Measurements from ENCODE around the gene C10orf90.
"Not testable (repeated sequence)": the region's sequence is repeated elsewhere in the genome, so short reads cannot be mapped to it uniquely, and the experiment has no call there.

The C10orf90 gene

DNA sequence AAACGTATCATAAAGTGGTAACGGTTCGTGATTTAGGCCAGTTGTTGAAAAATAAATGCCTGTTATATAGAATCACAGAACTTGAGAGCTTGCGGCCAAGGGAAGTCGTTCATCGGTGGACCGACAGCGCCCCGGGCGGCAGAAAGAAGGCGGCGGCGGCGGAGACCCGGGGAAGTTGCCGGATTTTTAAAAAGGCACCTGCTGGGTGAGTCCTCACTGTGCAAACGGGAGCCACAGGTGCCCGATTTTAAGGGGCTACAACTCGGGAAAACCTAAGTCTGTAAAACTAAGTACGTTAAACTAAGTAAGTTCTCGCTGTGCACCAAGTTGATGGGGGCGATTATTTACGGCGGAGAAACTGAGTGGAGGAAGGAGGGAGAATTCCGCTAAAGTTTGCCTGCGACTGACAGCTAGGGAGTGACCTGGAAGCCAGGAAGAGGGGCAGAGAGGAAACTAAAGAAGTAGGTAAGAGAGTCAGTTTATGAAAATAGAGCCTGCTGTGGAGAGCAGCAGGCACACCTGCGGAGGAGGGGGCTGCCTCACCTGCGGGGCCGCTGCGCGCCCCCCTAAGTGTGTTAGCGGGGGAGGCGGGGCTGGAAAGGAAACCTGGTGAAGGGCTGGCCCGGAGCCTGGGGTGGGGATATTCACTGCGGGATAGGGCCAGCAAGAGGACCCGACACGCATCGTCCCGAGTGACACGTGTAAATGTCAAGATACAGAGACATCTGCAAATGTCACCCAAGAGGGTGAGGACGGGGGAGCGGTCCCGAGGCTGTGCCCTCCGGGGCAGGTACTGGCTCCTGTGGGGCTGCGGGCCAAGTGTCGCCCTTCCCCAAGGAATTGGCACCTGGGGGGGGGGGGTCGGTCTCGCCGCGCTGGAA is 283.2 kb downstream of the C10orf90 start:
- Mint-ChIP-seq H3K27ac (no peak overlapping the region), H3K36me3 (ENCODE audit: low read depth) (no peaks in the 10 kb centered on the region), H3K27me3 (peaks cover 43% of the 10 kb centered on the region), H3K4me1 (peaks cover 4% of the 10 kb centered on the region), H3K9me3 (peaks cover 6% of the 10 kb centered on the region), H3K4me3 (peak overlapping the region; percentile 46)
- peak; percentile 27 for DNase-seq
- ATAC-seq: no peak

DNA sequence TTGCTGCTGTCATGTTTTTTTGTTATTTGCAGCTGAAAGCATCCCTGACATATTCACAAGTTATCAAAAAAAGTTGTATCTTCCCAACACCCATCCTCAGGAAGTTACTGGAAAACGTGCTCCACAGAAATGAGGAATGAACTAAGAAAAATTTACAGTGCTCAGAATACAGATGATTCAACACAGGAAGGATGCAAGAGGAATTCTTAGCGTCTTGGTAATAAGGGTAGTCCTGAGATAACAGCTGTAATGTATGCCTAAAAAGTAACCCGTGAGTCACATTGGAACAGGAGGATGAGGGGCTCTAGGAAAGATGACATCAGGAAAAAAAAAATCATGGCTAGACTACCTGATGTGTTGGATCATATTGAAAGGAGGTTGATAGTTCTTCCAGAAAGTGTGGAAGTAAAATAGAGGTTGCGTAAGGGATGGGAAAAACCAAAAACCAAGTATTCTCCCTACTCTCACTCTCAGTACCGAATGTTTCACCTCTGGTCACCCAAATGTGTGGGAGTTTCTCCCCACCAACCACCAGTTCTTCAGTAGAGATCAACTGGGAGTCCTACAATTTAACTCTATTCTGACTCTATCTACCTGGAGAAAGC is 286.1 kb downstream of the C10orf90 start:
- H3K4me3 Mint-ChIP-seq: no peak overlapping the region
- H3K9me3 Mint-ChIP-seq: peaks cover 6% of the 10 kb centered on the region
- peaks cover 39% of the 10 kb centered on the region for H3K27me3 Mint-ChIP-seq
- H3K4me1 Mint-ChIP-seq: peaks cover 4% of the 10 kb centered on the region
- no peak for DNase-seq
- no peak overlapping the region for H3K27ac Mint-ChIP-seq
- ATAC-seq: no peak
- H3K36me3 Mint-ChIP-seq (ENCODE audit: low read depth): no peaks in the 10 kb centered on the region

DNA sequence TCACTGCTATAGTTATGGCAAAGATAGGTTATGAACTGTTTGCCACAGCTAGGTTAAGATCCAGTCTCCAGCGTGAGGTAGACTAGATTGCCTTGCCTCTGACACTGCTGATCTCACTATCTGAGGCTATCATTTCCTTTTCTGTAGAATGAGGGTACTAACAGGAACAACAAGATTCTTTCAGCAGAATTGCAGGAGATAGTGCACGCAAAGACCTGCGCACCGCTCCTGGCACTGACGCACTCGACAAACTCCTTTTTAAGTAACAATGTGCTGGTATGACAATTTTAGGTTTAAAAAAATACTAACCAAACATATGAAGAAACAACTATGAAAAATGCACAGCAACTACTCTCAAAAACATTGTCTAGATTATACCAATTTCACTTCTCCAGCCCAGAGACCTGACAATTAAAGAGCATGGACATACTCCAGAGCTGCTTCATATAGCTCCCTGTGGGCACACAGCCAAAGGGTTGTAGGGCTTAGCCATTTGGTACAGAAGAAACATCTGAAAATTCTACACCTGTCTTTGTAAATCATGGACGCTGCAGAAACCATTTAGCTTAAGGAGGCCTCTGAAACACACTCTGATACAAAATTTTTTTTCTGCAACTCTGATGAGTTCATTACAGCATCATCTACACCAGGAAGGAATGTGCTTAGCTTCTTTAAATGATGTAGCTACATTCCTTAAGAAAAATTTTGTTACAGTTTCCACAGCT is 290.0 kb downstream of the C10orf90 start:
- no peak for ATAC-seq
- Mint-ChIP-seq H3K36me3 (ENCODE audit: low read depth) (no peaks in the 10 kb centered on the region), H3K4me1 (no peaks in the 10 kb centered on the region), H3K27me3 (peaks cover 10% of the 10 kb centered on the region), H3K4me3 (no peak overlapping the region), H3K27ac (no peak overlapping the region), H3K9me3 (peaks cover 6% of the 10 kb centered on the region)
- DNase-seq: no peak

GRCh38 chr10:126379166-126379565 is 291.3 kb downstream of the C10orf90 start:
- not testable (repeated sequence) for H3K27me3 Mint-ChIP-seq; H3K4me3 Mint-ChIP-seq; DNase-seq; H3K27ac Mint-ChIP-seq; ATAC-seq; H3K36me3 Mint-ChIP-seq (ENCODE audit: low read depth); H3K4me1 Mint-ChIP-seq
- peaks cover 19% of the 10 kb centered on the region for H3K9me3 Mint-ChIP-seq

- H3K4me1 Mint-ChIP-seq: no peaks in the 10 kb centered on the region
- H3K27me3 Mint-ChIP-seq: peaks cover 2% of the 10 kb centered on the region
- H3K9me3 Mint-ChIP-seq: peaks cover 22% of the 10 kb centered on the region
- DNase-seq (no peak), ATAC-seq (no peak)
- no peak overlapping the region for H3K27ac Mint-ChIP-seq
- peaks cover 2% of the 10 kb centered on the region for H3K36me3 Mint-ChIP-seq (ENCODE audit: low read depth)
- H3K4me3 Mint-ChIP-seq: no peak overlapping the region
Measured at GRCh38 chr10:126376956-126377355, 293.5 kb downstream of the C10orf90 start.

- H3K4me3 Mint-ChIP-seq: no peak overlapping the region
- H3K27ac Mint-ChIP-seq: no peak overlapping the region
- H3K36me3 Mint-ChIP-seq (ENCODE audit: low read depth): peaks cover 2% of the 10 kb centered on the region
- ATAC-seq (no peak), DNase-seq (no peak)
- H3K9me3 Mint-ChIP-seq: peaks cover 22% of the 10 kb centered on the region
- H3K27me3 Mint-ChIP-seq: peaks cover 2% of the 10 kb centered on the region
- H3K4me1 Mint-ChIP-seq: no peaks in the 10 kb centered on the region
Measured at GRCh38 chr10:126375926-126376554, 294.5 kb downstream of the C10orf90 start.

GRCh38 chr10:126375299-126375698 is 295.2 kb downstream of the C10orf90 start:
- H3K9me3 Mint-ChIP-seq: peaks cover 22% of the 10 kb centered on the region
- DNase-seq (no peak), ATAC-seq (no peak)
- no peaks in the 10 kb centered on the region for H3K27me3 Mint-ChIP-seq
- peaks cover 2% of the 10 kb centered on the region for H3K36me3 Mint-ChIP-seq (ENCODE audit: low read depth)
- H3K27ac Mint-ChIP-seq: no peak overlapping the region
- H3K4me1 Mint-ChIP-seq: no peaks in the 10 kb centered on the region
- no peak overlapping the region for H3K4me3 Mint-ChIP-seq
